Nephron progenitor cell (in vitro differentiated cells): ENCODE data around the gene LAGE3.
"Not testable (repeated sequence)": the region's sequence is repeated elsewhere in the genome, so short reads cannot be mapped to it uniquely, and the experiment has no call there.

Experiments used
- DNase-seq: peaks from one replicate; pipeline ENCODE4 v3.0.0; 2021
- H3K27ac Mint-ChIP-seq: 2 replicates; pipeline ENCODE4 v1.8.0; 2021; ENCODE audit warnings: mild to moderate bottlenecking, moderate library complexity, mixed read lengths
- H3K27me3 Mint-ChIP-seq: 2 replicates; pipeline ENCODE4 v1.8.0; 2021; ENCODE audit warnings: mild to moderate bottlenecking, low read depth, mixed read lengths; ENCODE audit not compliant: poor library complexity
- H3K36me3 Mint-ChIP-seq: 2 replicates; pipeline ENCODE4 v1.8.0; 2021; ENCODE audit warnings: low read depth, mixed read lengths
- H3K4me1 Mint-ChIP-seq: 2 replicates; pipeline ENCODE4 v1.8.0; 2021; ENCODE audit warnings: mixed read lengths
- H3K4me3 Mint-ChIP-seq: 2 replicates; pipeline ENCODE4 v1.8.0; 2021; ENCODE audit warnings: mild to moderate bottlenecking, moderate library complexity, mixed read lengths
- H3K9me3 Mint-ChIP-seq: 2 replicates; pipeline ENCODE4 v1.8.0; 2021; ENCODE audit warnings: mild to moderate bottlenecking, moderate library complexity, mixed read lengths
- TF ChIP-seq, protein P1 (sequence below): fragments of 200-600 bp; sonication (generic); IDR thresholded peaks from 2 replicates; pipeline ENCODE4 v1.5.0; 2021; ENCODE audit warnings: antibody characterized with exemption

Gene LAGE3

DNA sequence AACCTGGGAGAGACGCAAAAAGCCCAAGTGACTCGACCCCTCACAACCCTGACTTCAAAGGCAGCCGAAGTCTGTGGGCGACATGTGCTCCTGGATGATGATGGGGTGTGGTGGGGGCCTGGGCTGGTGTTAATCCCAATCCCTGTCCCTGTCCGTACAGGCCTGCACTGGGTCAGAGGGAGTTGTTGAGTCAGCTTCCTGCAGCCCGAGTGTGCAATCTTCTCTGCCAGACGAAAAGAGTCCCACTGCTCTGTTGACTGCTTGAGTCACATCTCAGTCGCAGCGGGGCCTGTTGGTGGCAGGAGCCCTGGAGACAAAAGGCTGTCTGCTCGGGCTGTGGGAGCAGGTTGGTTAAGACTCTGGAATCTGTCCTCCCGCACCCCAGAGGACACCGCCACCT is 26.7 kb upstream of the LAGE3 start:
- no peak overlapping the region for H3K27ac Mint-ChIP-seq
- peaks cover 57% of the 10 kb centered on the region for H3K9me3 Mint-ChIP-seq
- DNase-seq, result no peak
- peaks cover 20% of the 10 kb centered on the region for H3K4me1 Mint-ChIP-seq
- H3K27me3 Mint-ChIP-seq, result no peaks in the 10 kb centered on the region
- TF ChIP-seq, protein P1, sequence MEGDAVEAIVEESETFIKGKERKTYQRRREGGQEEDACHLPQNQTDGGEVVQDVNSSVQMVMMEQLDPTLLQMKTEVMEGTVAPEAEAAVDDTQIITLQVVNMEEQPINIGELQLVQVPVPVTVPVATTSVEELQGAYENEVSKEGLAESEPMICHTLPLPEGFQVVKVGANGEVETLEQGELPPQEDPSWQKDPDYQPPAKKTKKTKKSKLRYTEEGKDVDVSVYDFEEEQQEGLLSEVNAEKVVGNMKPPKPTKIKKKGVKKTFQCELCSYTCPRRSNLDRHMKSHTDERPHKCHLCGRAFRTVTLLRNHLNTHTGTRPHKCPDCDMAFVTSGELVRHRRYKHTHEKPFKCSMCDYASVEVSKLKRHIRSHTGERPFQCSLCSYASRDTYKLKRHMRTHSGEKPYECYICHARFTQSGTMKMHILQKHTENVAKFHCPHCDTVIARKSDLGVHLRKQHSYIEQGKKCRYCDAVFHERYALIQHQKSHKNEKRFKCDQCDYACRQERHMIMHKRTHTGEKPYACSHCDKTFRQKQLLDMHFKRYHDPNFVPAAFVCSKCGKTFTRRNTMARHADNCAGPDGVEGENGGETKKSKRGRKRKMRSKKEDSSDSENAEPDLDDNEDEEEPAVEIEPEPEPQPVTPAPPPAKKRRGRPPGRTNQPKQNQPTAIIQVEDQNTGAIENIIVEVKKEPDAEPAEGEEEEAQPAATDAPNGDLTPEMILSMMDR, result no peak
- H3K4me3 Mint-ChIP-seq, result no peak overlapping the region
- peaks cover 23% of the 10 kb centered on the region for H3K36me3 Mint-ChIP-seq

DNA sequence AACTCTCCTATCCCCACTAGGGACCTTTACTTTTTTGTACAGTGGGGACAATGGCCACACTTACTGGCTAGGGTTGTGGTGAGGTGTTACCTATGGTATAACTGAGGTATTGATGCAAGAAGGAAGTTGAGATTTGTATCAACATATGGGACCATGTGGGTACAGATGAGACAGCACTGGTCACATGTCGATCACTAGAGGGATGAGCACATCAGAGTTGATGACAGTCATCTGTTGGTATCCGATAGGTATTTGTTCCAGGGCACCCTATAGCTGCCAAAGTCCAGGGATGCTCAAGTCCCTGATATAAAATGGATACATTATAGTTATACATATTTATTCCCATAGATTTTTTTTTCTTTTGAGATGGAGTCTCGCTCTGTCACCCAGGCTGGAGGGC is 23.9 kb upstream of the LAGE3 start:
- DNase-seq, result no peak
- Mint-ChIP-seq H3K4me1 (peaks cover 10% of the 10 kb centered on the region), H3K36me3 (peaks cover 5% of the 10 kb centered on the region), H3K9me3 (peaks cover 47% of the 10 kb centered on the region), H3K27ac (no peak overlapping the region), H3K27me3 (no peaks in the 10 kb centered on the region), H3K4me3 (no peak overlapping the region)
- TF ChIP-seq, protein P1, result no peak

DNA sequence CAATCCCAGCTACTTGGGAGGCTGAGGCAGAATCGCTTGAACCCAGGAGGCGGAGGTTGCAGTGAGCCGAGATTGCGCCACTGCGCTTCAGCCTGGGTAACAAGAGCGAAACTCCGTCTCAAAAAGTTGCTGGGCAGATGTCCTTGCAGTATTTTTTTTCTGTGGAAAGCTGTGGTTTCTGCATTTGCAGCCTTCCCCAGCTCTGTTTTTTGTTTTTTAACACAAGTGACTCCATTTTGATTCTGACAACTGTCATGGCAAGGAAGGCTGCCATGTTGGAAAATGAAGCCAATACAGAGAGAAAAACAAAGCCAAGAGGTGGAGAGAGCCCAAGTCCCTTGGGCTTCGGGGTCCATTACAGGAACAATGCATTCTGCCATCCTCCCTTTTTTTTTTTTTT is 23.0 kb upstream of the LAGE3 start:
- H3K9me3 Mint-ChIP-seq, result peaks cover 44% of the 10 kb centered on the region
- no peak for DNase-seq
- H3K4me3 Mint-ChIP-seq, result no peak overlapping the region
- peaks cover 5% of the 10 kb centered on the region for H3K36me3 Mint-ChIP-seq
- no peaks in the 10 kb centered on the region for H3K27me3 Mint-ChIP-seq
- H3K27ac Mint-ChIP-seq, result no peak overlapping the region
- H3K4me1 Mint-ChIP-seq, result peaks cover 10% of the 10 kb centered on the region
- TF ChIP-seq, protein P1, result no peak

DNA sequence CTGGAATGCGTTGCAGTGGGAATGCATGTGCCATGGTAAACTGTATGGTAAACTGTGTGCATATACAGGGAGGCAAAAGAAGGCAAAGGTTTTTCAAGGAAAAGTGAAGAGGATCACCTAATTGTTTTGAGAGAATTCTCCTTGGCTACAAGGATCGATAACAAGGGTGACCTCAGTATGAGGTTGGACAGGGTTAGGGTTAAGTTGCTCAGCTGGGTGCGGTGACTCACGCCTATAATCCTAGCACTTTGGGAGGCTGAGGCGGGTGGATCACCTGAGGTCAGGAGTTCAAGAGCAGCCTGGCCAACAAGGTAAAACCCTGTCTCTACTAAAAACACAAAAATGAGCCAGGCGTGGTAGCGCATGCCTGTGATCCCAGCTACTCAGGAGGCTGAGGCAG is 22.3 kb upstream of the LAGE3 start:
- not testable (repeated sequence) for H3K27me3 Mint-ChIP-seq, H3K4me3 Mint-ChIP-seq, DNase-seq, H3K36me3 Mint-ChIP-seq, H3K4me1 Mint-ChIP-seq, H3K27ac Mint-ChIP-seq
- peaks cover 49% of the 10 kb centered on the region for H3K9me3 Mint-ChIP-seq

DNA sequence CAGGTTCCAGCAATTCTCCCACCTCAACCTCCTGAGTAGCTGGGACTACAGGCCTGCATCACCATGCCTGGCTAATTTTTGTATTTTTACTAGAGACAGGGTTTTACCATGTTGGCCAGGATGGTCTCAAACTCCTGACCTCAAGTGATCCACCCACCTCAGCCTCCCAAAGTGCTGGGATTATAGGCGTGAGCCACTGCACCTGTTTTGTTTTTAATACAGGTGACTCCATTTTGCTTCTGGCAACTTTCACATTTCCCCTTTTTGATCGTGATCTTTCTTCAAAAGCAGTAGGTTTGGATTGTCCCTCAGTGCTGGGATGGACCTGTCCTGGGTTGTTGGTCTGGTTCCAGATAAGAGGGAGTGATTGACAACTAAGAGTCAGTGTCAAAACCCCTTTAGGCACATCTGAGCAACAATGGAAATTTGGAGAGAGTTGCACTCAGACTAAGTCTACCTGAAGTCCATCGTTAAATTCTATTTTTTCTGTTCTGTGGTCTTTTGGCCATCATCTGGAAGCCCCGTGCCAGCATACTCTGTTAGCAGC is 17.6 kb upstream of the LAGE3 start:
- H3K27ac Mint-ChIP-seq, H3K36me3 Mint-ChIP-seq, DNase-seq, H3K27me3 Mint-ChIP-seq, H3K4me3 Mint-ChIP-seq, H3K4me1 Mint-ChIP-seq: not testable (repeated sequence)
- peaks cover 47% of the 10 kb centered on the region for H3K9me3 Mint-ChIP-seq

DNA sequence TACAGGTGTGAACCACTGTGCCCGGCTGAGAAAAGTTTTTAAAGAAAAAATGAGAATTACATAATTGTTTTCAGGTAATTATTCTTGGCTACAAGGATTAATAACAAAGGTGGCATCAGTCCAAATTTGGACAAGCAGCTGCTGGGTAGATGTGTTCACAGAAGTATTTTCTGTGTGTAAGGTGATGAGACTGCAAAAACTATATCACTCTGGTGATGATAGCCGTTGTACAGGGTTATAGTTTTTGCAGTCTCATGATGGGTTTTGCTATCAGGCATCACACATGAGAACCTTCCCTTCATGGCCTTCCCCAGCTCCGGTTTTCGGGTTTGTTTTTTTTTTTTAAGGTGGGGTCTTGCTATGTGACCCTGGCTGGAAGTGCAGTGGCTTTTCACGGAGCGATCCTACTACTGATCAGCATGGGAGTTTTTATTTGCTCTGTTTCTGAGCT is 16.4 kb upstream of the LAGE3 start:
- TF ChIP-seq, protein P1, result no peak
- H3K27me3 Mint-ChIP-seq, result no peaks in the 10 kb centered on the region
- H3K27ac Mint-ChIP-seq, result no peak overlapping the region
- no peak for DNase-seq
- H3K4me1 Mint-ChIP-seq, result peaks cover 8% of the 10 kb centered on the region
- no peaks in the 10 kb centered on the region for H3K36me3 Mint-ChIP-seq
- H3K4me3 Mint-ChIP-seq, result no peak overlapping the region
- H3K9me3 Mint-ChIP-seq, result peaks cover 51% of the 10 kb centered on the region

DNA sequence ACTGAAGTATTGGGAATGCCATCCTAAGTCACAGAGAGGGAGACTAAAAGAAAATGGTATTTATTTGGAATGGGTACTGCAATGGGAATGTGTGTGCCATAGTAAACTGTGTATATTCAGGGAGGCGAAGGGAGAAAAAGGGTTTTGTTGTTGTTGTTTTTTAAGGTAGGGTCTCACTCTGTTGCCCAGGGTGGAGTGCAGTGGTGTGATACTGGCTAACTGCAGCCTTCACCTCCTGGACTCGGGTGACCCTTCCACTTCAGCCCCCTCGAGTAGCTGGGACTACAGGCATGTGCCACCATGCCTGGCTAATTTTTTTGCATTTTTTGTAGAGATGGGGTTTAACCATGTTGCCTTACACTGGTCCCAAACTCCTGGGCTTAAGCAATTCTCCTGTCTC is 15.6 kb upstream of the LAGE3 start:
- TF ChIP-seq, protein P1, result no peak
- no peak overlapping the region for H3K27ac Mint-ChIP-seq
- H3K27me3 Mint-ChIP-seq, result no peaks in the 10 kb centered on the region
- peaks cover 9% of the 10 kb centered on the region for H3K4me1 Mint-ChIP-seq
- H3K4me3 Mint-ChIP-seq, result no peak overlapping the region
- DNase-seq, result no peak
- H3K36me3 Mint-ChIP-seq, result no peaks in the 10 kb centered on the region
- peaks cover 50% of the 10 kb centered on the region for H3K9me3 Mint-ChIP-seq
